ENCODE data around the gene ANXA6. TPM values are rescaled to one million over a fixed set of nuclear protein-coding genes. Genes with fewer than 3 reads are reported as not detected.

Gene ANXA6
- total and polyA plus RNA-seq, 2 experiments from 2014 or later, result 122 to 152 TPM

GRCh38 chr5:151126199-151126645 lies 31.4 kb downstream of the ANXA6 start:
- H3K27ac ChIP-seq, result no peak overlapping the region
- WGBS (ENCODE audit: low lambda C conversion rate, missing lambda C conversion rate), result 25% methylated on average over 9 of the region's 9 CpGs

DNA sequence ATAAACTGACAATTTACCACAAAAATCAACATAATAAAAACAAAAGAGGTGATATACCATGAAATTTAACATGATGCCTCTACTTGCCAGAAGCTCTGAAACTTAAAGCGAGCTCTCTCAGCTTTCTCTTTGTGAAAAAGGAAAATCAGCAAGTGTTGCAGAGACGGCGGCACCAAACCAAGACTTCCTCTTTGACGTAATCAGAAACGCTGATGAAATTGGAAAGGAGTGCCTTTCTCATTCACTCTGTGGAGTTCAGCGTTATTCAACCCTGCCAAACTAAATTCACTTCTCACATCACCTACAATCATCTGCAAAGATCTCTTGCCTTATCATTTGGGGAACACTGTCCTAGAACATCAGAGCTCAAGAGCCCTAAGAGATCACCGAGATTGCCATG lies 32.2 kb downstream of the ANXA6 start:
- H2AFZ ChIP-seq, result no peak overlapping the region
- no peaks in the 10 kb centered on the region for H3K79me2 ChIP-seq
- 88% methylated on average over 7 of the region's 7 CpGs for WGBS (ENCODE audit: low lambda C conversion rate, missing lambda C conversion rate)
- peaks cover under 1% of the 10 kb centered on the region for H3K4me1 ChIP-seq (ENCODE audit: insufficient read depth)
- no peak overlapping the region for H3K27ac ChIP-seq
- no peak for TF ChIP-seq EZH2 (IDR thresholded peaks at IDR 0.05; ENCODE audit: borderline replicate concordance)
- no peak for TF ChIP-seq CTCF (IDR thresholded peaks at IDR 0.05; ENCODE audit: poor library complexity)
- no peaks in the 10 kb centered on the region for H3K9me2 ChIP-seq (replicated peaks; ENCODE audit: insufficient read depth)
- no peaks in the 10 kb centered on the region for H3K36me3 ChIP-seq (replicated peaks; ENCODE audit: insufficient read depth, low read depth)
- DNase-seq (ENCODE audit: low spot score), result no peak
- H4K20me1 ChIP-seq (ENCODE audit: insufficient read depth, poor library complexity, severe bottlenecking), result no peaks in the 10 kb centered on the region
- no peak overlapping the region for H3K4me2 ChIP-seq
- no peak overlapping the region for H3K4me3 ChIP-seq
- H3K27me3 ChIP-seq, result no peaks in the 10 kb centered on the region
- no peaks in the 10 kb centered on the region for H3K9me3 ChIP-seq (ENCODE audit: low read depth)

More at GRCh38 chr5:151126199-151126645, 31.4 kb downstream of the ANXA6 start:
- H3K4me1 ChIP-seq (ENCODE audit: insufficient read depth), result peaks cover 3% of the 10 kb centered on the region
- peak; percentile 77 for DNase-seq (ENCODE audit: low spot score)
- no peaks in the 10 kb centered on the region for H3K9me3 ChIP-seq (ENCODE audit: low read depth)
- no peak overlapping the region for H3K4me2 ChIP-seq
- H4K20me1 ChIP-seq (ENCODE audit: insufficient read depth, poor library complexity, severe bottlenecking), result no peaks in the 10 kb centered on the region
- H2AFZ ChIP-seq, result no peak overlapping the region
- H3K9me2 ChIP-seq (replicated peaks; ENCODE audit: insufficient read depth), result no peaks in the 10 kb centered on the region
- H3K79me2 ChIP-seq, result no peaks in the 10 kb centered on the region
- no peaks in the 10 kb centered on the region for H3K27me3 ChIP-seq
- H3K36me3 ChIP-seq (replicated peaks; ENCODE audit: insufficient read depth, low read depth), result no peaks in the 10 kb centered on the region
- TF ChIP-seq CTCF (IDR thresholded peaks at IDR 0.05; ENCODE audit: poor library complexity) (peak; percentile 79), EZH2 (IDR thresholded peaks at IDR 0.05; ENCODE audit: borderline replicate concordance) (no peak)
- H3K4me3 ChIP-seq, result no peak overlapping the region

DNA sequence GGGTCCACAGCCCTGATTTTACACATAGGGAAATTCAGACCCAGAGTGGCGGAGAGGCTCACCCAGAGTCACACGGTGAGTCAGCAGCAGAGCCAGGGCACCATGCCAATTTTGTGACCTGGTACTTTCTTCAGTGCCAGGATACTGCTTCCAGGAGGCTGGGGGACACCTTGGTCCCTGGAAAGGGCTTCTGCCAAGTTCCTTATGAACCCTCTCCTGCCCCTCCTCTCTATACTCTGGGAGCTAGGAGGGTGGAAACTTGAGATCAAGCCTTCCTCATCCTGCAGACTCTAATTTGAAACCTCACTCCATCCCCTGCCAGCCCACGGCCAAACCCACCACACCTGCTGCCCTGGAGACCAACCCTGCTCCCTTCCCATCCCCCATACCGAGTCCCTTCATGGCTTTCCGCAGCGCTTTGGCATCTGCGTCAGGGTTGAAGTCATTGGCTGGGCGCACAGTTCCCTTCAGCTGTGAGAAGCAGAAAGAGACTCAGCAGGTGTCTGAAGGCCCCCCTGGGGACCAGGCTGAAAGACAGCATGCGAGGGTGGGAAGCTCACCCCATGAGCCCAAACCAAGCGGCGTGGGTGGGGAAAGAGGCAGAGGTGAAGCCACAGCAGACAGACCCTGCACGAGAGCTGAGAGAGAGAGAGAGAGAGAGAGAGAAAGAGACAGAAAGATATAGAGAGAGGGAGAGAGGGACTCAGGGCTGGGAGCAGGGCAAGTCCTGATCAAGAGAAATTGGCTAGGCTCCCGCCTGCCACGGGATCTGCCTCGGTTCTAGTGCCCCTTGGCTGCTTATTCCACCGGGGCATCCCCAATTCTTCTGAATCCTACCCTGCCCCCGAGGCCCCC lies 33.5 kb downstream of the ANXA6 start:
- H3K9me3 ChIP-seq (ENCODE audit: low read depth), result no peaks in the 10 kb centered on the region
- no peaks in the 10 kb centered on the region for H3K36me3 ChIP-seq (replicated peaks; ENCODE audit: insufficient read depth, low read depth)
- no peak for DNase-seq (ENCODE audit: low spot score)
- H3K27ac ChIP-seq, result no peak overlapping the region
- no peaks in the 10 kb centered on the region for H3K9me2 ChIP-seq (replicated peaks; ENCODE audit: insufficient read depth)
- H2AFZ ChIP-seq, result no peak overlapping the region
- H3K4me2 ChIP-seq, result no peak overlapping the region
- H3K4me1 ChIP-seq (ENCODE audit: insufficient read depth), result peaks cover 3% of the 10 kb centered on the region
- TF ChIP-seq EZH2phosphoT487 (IDR thresholded peaks at IDR 0.05; ENCODE audit: low read depth, severe bottlenecking, unreplicated experiment) (no peak), EZH2 (IDR thresholded peaks at IDR 0.05; ENCODE audit: borderline replicate concordance) (no peak), CTCF (IDR thresholded peaks at IDR 0.05; ENCODE audit: poor library complexity) (no peak)
- no peaks in the 10 kb centered on the region for H4K20me1 ChIP-seq (ENCODE audit: insufficient read depth, poor library complexity, severe bottlenecking)
- no peaks in the 10 kb centered on the region for H3K79me2 ChIP-seq
- no peaks in the 10 kb centered on the region for H3K27me3 ChIP-seq
- 82% methylated on average over 17 of the region's 17 CpGs for WGBS (ENCODE audit: low lambda C conversion rate, missing lambda C conversion rate)
- no peak overlapping the region for H3K4me3 ChIP-seq
